ENCODE results near the gene SOX12.
"Not testable (repeated sequence)": the region's sequence is repeated elsewhere in the genome, so short reads cannot be mapped to it uniquely, and the experiment has no call there.

SOX12 gene

DNA sequence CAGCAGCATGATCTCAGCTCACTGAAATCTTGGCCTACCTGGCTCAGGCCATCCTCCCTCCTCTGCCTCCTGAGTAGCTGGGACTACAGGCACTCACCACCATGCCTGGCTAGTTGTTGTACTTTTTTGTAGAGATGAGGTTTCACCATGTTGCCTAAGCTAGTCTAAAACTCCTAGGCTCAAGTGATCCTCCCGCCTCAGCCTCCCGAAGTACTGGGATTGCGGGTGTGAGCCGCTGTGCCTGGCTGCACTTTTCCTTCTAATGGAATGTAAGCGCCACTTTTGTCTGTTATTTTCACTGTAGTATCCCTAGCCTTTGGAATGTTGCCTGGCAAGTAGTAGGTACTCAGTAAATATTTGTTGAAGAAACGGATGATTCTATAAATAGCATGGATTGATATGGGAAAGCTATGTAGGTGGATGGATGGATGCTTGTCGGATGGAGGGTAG lies 44.8 kb downstream of the SOX12 start:
- TF ChIP-seq ZNF274 (IDR thresholded peaks at IDR 0.05; ENCODE audit: low read depth, low read length), result no peak
- H3K4me3 ChIP-seq (ENCODE audit: low read length), result no peak overlapping the region

DNA sequence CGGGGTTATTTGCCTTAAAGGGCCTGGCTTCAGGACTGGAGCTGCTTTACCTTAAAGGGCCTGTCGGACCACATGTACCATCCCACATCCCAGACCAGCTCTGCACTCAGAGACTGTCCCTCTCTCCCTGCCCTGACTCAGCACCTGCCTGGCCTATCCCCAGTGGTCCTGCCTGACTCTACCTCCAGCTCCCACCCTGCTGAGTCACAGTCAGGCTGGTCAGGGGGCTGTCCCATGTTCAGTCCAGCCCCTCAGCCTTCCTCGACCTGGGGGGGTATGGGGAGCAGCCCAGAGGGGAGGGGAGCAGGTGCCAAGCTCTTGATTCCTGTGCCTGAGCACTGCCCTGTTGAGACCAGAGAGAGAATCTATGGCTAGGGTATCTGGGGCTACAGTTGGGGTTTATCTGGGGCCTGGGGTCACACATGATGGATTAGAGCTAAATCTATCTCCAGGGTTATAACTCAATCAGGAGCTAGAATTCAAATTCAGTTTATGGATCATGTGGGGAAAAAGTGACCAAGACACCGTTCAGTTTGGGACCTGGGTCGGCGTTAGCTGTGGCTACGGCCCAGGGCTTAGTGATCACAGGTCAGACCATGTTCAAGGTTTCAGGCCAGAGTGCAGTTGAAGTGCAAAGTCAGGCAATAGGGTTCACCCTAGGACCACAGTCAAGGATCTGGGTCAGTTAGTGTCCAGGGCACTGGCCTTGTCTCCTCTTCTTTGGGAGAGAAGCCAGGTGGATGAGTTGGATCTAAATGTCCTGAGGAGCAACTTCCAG lies 45.8 kb downstream of the SOX12 start:
- H3K4me3 ChIP-seq (ENCODE audit: low read length), result no peak overlapping the region

DNA sequence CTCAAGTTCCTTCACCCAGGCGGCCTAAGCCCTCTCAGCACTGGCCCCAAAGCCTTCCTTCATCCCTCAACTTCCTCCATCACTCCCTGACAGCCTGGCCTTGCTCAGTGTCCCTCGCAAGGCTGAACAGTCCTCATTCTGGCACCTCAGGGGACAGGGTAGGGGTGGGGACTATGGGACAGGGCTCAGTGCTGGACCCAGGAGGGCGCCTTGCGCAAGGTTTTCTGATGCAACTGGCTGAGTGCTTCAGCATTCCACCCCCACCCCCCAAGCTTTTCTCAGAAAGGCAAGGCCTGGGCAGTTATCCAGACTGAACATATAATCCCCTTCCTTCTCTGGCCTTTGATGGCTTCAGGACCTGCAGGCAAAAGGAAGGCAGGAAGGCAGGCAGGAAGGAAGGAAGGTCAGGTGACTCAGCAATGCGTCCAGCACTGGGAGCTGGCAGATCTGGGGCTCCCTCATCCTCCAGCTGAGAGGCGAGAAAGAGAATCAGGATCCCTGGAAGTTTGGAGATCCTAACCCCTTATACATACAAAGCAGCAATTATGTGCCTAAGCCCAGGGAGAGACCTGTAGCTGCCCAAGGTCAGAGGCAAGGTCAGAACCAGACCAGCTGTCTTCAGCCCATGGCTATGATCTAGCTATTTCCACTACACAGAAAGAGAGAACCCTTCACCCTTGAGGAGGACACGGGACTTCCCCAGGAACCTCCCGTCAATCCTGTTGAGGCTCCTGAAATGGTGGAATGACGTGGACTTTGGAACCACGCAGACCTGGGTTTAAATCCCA lies 46.6 kb downstream of the SOX12 start:
- TF ChIP-seq ZNF274 (IDR thresholded peaks at IDR 0.05; ENCODE audit: low read depth, low read length), result no peak
- no peak overlapping the region for H3K4me3 ChIP-seq (ENCODE audit: low read length)

More for the DNA sequence above, 45.8 kb downstream of the SOX12 start:
- TF ChIP-seq ZNF274 (IDR thresholded peaks at IDR 0.05; ENCODE audit: low read depth, low read length), result no peak

DNA sequence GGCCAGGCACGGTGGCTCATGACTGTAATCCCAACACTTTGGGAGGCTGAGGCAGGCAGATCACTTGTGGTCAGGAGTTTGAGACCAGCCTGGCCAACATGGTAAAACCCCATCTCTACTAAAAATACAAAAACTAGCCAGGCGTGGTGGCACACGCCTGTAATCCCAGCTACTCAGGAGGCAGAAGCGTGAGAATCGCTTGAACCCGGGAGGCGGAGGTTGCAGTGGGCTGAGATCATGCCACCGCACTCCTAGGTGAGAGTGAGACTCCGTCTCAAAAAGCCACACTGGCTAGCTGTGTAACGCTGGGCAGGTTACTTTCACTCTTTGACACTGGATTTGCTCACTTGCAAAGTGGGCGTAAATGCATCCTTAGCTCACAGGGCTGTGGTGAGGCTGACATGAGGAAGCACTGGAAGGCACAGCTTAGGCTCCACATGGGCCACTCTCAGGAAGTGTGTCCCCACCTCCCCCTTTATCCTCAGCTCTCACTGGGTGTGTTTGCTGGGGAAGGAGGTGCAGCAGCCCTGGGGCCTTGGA lies 47.3 kb downstream of the SOX12 start:
- H3K4me3 ChIP-seq (ENCODE audit: low read length), result not testable (repeated sequence)

DNA sequence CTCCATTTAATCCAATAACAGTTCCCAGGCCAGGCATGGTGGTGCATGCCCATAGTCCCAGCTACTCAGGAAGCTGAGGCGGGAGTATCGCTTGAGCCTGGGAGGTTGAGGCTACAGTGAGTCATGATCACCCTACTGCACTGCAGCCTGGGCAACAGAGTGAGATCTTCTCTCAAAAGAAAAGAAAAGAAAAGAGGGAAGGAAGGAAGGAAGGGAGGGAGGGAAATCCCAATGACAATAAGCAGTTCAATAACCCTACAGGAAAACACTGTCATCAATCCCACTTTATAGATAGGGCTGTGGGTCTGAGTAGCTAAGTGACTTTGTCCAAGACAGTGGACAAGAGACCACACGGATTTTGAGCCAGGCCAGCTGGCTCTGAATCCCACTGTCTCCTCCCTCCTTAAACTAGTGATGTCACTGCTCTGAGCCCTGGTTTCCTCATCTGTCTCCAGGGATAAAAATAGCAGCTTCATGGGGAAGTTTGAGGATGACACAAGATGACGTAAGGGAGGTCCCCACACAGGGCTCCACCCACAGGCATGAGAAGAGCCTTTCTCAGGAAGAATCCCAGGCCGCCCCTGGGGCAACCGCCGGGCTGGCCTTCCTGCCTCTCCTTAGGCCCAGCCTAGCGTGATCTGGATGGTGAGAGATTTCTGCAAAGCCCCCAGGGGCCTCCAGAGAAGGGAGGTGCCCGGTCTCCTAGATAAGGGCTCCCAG lies 48.0 kb downstream of the SOX12 start:
- H3K4me3 ChIP-seq (ENCODE audit: low read length), result no peak overlapping the region
- no peak for TF ChIP-seq ZNF274 (IDR thresholded peaks at IDR 0.05; ENCODE audit: low read depth, low read length)

DNA sequence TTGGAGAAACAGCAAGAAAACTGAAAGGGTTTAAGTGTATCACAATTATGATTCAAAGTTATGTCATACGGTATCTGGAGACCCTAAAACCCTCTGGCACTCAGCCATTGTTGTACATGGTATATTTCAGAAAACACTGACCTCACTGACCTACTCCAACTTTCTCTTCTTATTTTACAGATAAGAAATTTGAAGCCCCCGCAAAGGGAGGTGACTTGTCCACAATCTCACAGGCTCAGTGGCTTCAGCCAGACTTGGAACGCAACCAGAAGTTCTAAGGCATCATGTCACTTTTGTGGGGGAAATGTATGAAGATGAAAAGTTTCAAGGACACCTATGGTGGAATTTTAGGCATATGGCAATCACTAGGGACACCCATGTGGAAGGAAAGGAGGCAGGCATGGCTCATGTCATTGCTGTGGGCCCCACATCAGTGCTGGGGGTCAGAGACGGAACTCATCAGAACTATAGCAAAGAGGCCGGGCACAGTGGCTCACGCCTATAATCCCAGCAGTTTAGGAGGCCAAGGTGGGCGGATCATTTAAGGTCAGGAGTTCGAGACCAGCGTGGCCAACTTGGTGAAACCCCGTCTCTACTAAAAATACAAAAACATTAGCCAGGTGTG lies 50.0 kb downstream of the SOX12 start:
- TF ChIP-seq ZNF274 (IDR thresholded peaks at IDR 0.05; ENCODE audit: low read depth, low read length), result no peak
- H3K4me3 ChIP-seq (ENCODE audit: low read length), result no peak overlapping the region

DNA sequence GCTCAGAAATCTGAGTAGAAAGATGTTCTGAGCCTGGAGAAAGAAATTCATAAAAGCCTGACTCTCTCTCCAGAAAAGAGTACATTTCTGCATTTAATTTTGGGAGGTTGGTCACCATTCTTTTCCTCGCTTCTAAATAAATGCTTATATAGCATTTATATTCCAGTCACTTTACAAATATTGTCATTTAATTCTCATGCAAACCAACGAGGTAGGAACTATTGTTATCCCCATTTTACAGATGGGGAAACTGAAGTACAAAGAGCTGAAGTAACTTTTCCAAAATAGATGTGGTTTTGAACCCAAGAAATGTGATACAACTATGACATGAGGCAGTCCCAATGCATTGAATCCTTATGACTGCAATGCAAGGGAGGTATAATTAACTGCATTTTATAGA lies 50.7 kb downstream of the SOX12 start:
- TF ChIP-seq ZNF274 (IDR thresholded peaks at IDR 0.05; ENCODE audit: low read depth, low read length), result no peak
- H3K4me3 ChIP-seq (ENCODE audit: low read length), result no peak overlapping the region

DNA sequence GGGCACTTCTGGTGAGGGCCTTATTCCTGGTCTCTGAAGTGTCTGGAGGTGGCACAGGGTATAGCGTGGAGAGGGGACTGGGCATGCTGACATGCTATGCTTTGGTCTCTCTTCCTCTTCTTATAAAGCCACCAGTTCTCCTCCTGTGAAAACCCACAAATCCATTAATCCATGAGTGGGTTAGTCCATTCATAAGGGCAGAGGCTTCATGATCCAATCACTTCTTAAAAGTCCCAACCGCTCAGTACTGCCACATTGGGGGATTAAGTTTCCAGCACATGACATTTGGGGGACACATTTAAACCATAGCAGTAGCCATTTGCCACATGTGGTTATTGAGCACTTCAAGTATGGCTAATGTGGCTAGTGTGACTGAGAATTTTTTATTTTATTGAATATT lies 51.4 kb downstream of the SOX12 start:
- H3K4me3 ChIP-seq (ENCODE audit: low read length), result no peak overlapping the region
- TF ChIP-seq ZNF274 (IDR thresholded peaks at IDR 0.05; ENCODE audit: low read depth, low read length), result no peak

DNA sequence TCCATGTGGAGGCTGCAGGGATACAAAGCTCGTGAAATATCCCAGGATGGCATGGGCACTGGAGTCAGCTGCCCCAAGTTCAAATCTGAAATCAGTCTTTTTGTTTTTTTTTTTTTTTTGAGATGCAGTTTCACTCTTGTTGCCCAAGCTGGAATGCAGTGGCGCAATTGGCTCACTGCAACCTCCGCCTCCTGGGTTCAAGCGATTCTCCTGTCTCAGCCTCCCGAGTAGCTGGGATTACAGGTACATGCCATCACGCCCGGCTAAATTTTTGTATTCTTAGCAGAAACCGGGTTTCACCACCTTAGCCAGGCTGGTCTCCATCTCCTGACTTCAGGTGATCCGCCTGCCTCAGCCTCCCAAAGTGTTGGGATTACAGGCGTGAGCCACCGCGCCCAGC lies 52.2 kb downstream of the SOX12 start:
- not testable (repeated sequence) for H3K4me3 ChIP-seq (ENCODE audit: low read length)

DNA sequence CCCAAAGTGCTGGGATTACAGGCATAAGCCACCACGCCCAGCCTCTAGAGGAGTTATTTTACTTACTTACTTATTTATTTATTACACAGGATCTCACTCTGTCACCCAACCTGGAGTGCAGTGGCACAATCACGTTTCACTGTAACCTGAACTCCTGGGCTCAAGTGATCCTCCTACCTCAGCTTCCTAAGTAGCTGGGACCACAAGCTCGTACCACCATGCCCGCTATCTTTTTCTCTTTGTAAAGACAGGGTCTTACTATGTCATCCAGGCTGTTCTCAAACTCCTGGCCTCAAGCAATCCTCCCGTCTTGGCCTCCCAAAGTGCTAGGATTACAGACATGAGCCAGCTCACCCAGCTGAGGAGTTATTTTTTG lies 53.6 kb downstream of the SOX12 start:
- no peak for TF ChIP-seq ZNF274 (IDR thresholded peaks at IDR 0.05; ENCODE audit: low read depth, low read length)
- H3K4me3 ChIP-seq (ENCODE audit: low read length), result no peak overlapping the region
